ENCODE data around the gene MCEMP1. TPM values are rescaled to one million over a fixed set of nuclear protein-coding genes. Genes with fewer than 3 reads are reported as not detected.

The MCEMP1 gene
- total RNA-seq, 4 donors from 2014 or later = 0.67 to 1.2 (median 0.96) TPM; not detected in 1

DNA sequence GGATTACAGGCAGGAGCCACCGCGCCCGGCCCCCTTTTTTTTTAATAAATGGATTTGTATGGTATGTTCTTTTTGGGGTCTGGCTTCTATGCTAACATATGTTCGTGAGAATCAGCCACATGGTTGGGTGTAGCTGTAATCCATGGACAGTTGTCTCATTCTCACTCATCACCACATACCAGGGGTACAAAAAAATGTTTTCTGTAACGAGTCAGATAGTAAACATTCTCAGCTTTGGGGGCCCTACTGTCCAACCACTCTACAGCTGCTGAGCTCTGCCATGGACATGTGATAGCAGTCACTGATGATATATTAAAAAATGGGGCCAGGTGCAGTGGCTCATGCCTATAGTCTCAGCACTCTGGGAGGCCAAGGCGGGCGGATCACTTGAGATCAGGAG, 13.2 kb upstream of the MCEMP1 start:
- H3K4me1 ChIP-seq = no peaks in the 10 kb centered on the region
- H3K27ac ChIP-seq = no peak overlapping the region
- no peak overlapping the region for H3K4me3 ChIP-seq
- no peaks in the 10 kb centered on the region for H3K9me3 ChIP-seq
- 37 to 65% methylated on average over 2 to 7 of the region's 7 CpGs for WGBS, 2 donors (ENCODE audit: low coverage in 1 of 2)
- no peaks in the 10 kb centered on the region for H3K36me3 ChIP-seq
- no peak for ATAC-seq
- H3K27me3 ChIP-seq = peaks cover 83% of the 10 kb centered on the region
- TF ChIP-seq POLR2AphosphoS5 (IDR thresholded peaks at IDR 0.05) = no peak

DNA sequence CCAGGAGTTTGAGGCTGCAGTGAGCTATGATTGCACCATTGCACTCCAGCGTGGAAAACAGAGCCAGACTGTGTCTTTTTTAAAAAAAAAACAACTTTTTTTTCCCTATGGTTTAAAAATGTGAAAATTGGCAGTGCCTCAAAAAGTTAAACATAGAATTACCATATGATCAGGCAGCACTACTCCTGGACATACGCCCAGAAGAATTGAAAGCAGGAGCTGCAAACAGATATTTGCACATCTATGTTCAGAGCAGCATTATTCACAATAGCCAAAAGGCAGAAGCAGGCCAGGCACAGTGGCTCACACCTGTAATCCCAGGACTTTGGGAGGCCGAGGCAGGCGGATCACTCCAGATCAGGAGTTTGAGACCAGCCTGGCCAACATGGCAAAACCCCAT, 11.8 kb upstream of the MCEMP1 start:
- Histone ChIP-seq H3K4me1 (no peaks in the 10 kb centered on the region), H3K27ac (no peak overlapping the region), H3K27me3 (peaks cover 84% of the 10 kb centered on the region), H3K9me3 (no peaks in the 10 kb centered on the region), H3K36me3 (no peaks in the 10 kb centered on the region), H3K4me3 (no peak overlapping the region)
- 11 to 38% methylated on average over 4 of the region's 4 CpGs for WGBS, 2 donors (ENCODE audit: low coverage in 1 of 2)
- no peak for ATAC-seq
- no peak for TF ChIP-seq CTCF (IDR thresholded peaks at IDR 0.05)
- no peak for TF ChIP-seq POLR2AphosphoS5 (IDR thresholded peaks at IDR 0.05)
- TF ChIP-seq EP300 (IDR thresholded peaks at IDR 0.05) = no peak
- TF ChIP-seq POLR2A (IDR thresholded peaks at IDR 0.05) = no peak

DNA sequence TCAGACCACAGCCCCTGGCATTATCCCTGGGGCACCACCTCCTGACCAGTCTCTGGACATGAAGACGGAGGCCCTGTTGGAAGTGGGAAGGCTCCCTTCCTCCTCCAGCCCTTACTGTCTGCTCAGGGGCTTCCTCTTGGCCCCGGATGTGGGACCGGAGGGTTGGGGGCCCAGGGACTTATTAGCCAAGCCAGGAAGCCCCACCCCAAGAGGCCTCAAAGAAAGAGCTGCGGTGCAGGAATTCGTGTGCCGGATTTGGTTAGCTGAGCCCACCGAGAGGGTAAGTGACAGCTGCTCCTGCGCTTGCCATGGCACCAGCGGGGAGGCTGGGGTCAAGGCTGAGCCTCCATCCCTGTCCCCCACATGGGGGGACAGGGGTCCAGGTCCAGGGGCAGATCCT, 8.0 kb upstream of the MCEMP1 start, which contains the start of gene RETN:
Gene RETN (plus strand): TSS at position 208 of the 400 bp plus-strand sequence. CDS start 278 bp downstream, outside the sequence.
- WGBS, 2 donors (ENCODE audit: low coverage in 1 of 2) = no CpG with 5 or more reads among the region's 9 CpGs
- Histone ChIP-seq H3K36me3 (no peaks in the 10 kb centered on the region), H3K27me3 (peaks cover 89% of the 10 kb centered on the region), H3K27ac (no peak within 1 kb of the TSS), H3K4me3 (no peak within 1 kb of the TSS), H3K4me1 (no peaks in the 10 kb centered on the region), H3K9me3 (peaks cover 0 to 4% (median 0%) of the 10 kb centered on the region in 3 donors)
- TF ChIP-seq POLR2A (IDR thresholded peaks at IDR 0.05) = no peak
- ATAC-seq = no peak

- Histone ChIP-seq H3K27ac (no peak overlapping the region), H3K36me3 (no peaks in the 10 kb centered on the region), H3K4me3 (no peak overlapping the region), H3K27me3 (peaks cover 88% of the 10 kb centered on the region), H3K9me3 (peaks cover 0 to 7% (median 0%) of the 10 kb centered on the region in 3 donors), H3K4me1 (no peaks in the 10 kb centered on the region)
- no peak for TF ChIP-seq POLR2A (IDR thresholded peaks at IDR 0.05)
- TF ChIP-seq EP300 (IDR thresholded peaks at IDR 0.05) = no peak
- no peak for TF ChIP-seq POLR2AphosphoS5 (IDR thresholded peaks at IDR 0.05)
- no peak for TF ChIP-seq CTCF (IDR thresholded peaks at IDR 0.05)
- no peak for ATAC-seq
- 25 to 29% methylated on average over 4 to 8 of the region's 9 CpGs for WGBS, 2 donors (ENCODE audit: low coverage in 1 of 2)
Observed at GRCh38 chr19:7669641-7670040, 7.2 kb upstream of the MCEMP1 start.

- TF ChIP-seq EP300 (IDR thresholded peaks at IDR 0.05) = no peak
- TF ChIP-seq POLR2AphosphoS5 (IDR thresholded peaks at IDR 0.05) = no peak
- TF ChIP-seq POLR2A (IDR thresholded peaks at IDR 0.05) = no peak
- no peak for TF ChIP-seq CTCF (IDR thresholded peaks at IDR 0.05)
- WGBS, 2 donors (ENCODE audit: low coverage in 1 of 2) = 1% methylated on average over 18 of the region's 43 CpGs; no CpG with 5 or more reads in 1 of the 2 donors
- H3K27me3 ChIP-seq = peaks cover 86% of the 10 kb centered on the region
- H3K36me3 ChIP-seq = no peaks in the 10 kb centered on the region
- no peak overlapping the region for H3K27ac ChIP-seq
- H3K4me1 ChIP-seq = no peaks in the 10 kb centered on the region
- H3K4me3 ChIP-seq = no peak overlapping the region
- ATAC-seq = no peak
- H3K9me3 ChIP-seq = peaks cover 0 to 7% (median 0%) of the 10 kb centered on the region in 3 donors
Observed at GRCh38 chr19:7670150-7670783, 6.6 kb upstream of the MCEMP1 start.

- ATAC-seq = no peak
- Histone ChIP-seq H3K27ac (no peak overlapping the region), H3K4me1 (no peaks in the 10 kb centered on the region), H3K4me3 (no peak overlapping the region), H3K36me3 (no peaks in the 10 kb centered on the region), H3K27me3 (peaks cover 86% of the 10 kb centered on the region), H3K9me3 (peaks cover 0 to 7% (median 0%) of the 10 kb centered on the region in 3 donors)
- TF ChIP-seq CTCF (IDR thresholded peaks at IDR 0.05) (no peak), POLR2AphosphoS5 (IDR thresholded peaks at IDR 0.05) (no peak), POLR2A (IDR thresholded peaks at IDR 0.05) (no peak), EP300 (IDR thresholded peaks at IDR 0.05) (no peak)
- WGBS, 2 donors (ENCODE audit: low coverage in 1 of 2) = 18 to 50% methylated on average over 1 to 6 of the region's 9 CpGs
Observed at GRCh38 chr19:7670790-7671189, 6.1 kb upstream of the MCEMP1 start.
